Measurements from ENCODE around the gene CLEC3A. TPM values are rescaled to one million over a fixed set of nuclear protein-coding genes. Genes with fewer than 3 reads are reported as not detected.

Gene CLEC3A
- total RNA-seq, 1 donor from 2014 or later = not detected

Other genes starting within 250 kb of the CLEC3A start
- gene VAT1L, start 234.0 kb upstream of the CLEC3A start, total RNA-seq = not detected in 2 replicates
- gene WWOX, start 77.1 kb downstream of the CLEC3A start, total RNA-seq = 16.0 and 17.8 TPM in 2 replicates